Activated T-cell treated with anti-CD3 and anti-CD28 coated beads for 48 hours (primary cell): ENCODE measurements around the gene MSH3.

Experiments used
- DNase-seq: peaks from one replicate; pipeline ENCODE4 v3.0.0-alpha.2; 2020; ENCODE audit warnings: low read depth

MSH3 gene

DNA sequence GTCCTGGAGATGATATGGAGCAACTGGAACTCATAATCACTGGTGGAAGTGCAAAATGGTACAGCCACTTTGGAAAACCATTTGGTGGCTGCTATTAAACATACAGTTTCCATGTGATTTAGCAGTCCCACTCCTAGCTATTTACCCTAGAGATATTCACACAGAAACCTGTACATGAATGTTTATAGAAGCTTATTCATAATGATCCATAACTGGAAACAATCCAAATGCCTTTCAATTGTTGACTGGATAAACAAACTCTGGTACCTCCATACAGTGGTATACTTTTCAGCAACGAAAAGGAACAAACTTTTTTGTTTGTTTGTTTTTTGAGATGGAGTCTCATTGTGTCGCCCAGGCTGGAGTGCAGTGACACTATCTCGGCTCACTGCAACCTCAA is 258.0 kb downstream of the MSH3 start:
- no peak for DNase-seq

DNA sequence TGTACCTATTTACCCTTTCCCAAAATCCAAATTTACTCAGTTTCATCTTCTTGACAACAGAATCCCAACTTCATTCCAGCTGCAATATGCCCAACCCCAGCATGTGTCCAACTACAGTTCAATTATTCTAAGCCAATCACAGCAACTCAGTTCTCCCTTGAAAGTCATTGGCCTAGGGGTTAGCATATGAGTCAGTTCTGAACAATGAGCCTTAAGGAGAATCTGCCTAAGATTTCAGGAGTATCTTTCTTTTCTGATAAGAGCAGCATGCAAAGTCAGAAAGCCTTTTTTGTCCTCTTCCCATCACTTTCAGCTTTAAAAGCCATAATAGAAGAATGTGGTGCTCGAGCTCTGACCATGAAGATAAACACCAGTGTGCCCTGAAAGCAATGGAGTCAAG is 261.3 kb downstream of the MSH3 start:
- no peak for DNase-seq

GRCh38 chr5:80916676-80917075 is 262.2 kb downstream of the MSH3 start:
- DNase-seq: no peak

DNA sequence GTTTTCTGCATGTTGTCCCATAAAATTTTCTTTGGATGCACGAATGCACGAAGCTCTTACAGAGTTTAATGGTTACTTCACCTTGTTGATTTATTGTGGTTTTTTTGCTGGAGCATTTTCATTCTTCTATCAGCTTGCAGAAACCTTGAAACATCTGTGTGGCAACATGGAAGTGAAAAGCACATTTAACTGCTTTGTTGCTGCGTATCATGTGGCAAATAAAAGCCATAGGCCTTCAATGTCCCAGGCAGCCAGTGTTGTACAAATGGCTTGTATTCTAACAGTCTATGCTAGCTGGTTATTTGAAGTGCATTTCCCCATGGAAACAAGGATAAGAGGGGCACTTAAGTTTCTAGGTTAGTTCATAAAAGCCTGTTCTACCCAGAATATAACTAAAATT is 263.2 kb downstream of the MSH3 start:
- DNase-seq: no peak

DNA sequence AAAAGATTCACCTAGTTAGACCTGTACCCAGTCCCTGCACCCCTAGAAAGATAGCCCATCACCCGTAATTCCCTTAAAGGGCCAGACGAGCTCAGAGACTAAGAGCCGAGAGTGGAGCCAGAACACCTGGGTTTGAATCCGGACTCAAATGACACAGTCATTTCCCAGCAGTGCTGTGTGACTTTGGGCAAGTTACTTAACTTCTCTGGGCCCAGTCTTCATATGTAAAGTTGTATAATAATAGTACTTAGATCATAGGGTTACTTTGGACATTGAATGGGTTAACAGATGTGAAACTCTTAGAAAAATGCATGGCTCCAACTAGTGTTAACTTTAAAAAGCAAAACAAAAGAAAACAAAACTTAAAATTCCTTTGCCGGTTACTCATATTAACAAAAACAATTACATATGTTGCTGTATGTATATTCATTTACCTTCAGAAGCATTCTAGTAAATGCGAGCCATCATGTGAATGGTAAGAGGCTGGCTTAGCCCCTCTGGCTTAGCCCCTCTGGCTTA is 265.3 kb downstream of the MSH3 start:
- no peak for DNase-seq

DNA sequence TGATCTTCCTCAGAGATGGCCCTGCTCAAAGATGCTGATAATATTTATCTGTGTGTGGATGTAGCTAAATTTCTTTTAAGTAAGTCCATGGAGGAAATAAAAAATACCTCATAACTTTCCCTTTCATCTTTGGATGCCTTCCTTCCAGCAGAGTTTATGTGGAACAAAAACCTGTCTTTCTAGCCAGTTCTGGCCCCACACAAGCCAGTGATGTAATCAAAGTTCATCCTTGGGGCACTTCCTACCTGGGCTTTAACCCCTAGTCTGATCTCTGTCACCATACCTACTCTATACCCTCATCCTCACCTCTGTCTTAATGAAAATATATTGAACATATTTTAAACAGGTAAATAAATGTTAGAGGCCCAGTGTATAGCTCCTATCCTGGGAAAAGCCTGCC is 265.9 kb downstream of the MSH3 start:
- DNase-seq: no peak

DNA sequence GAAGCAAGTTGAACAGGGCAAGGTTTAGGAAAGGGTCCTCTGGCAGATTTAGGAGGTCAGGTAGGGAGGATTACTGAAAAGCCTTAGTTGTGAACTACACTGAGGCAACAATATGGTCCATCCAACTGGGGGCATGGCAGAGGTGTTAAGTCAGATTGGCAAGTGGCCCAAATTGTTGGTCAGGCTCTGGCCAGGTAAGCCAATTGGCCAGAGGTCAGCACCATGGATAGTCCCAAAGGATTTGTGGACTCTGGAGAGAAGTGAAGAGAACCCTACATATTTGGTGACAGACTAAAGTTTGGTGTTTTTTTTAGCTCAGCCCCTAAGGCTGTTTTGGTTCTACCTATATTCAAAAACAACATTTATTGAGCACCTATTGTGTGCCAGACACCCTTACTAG is 266.6 kb downstream of the MSH3 start:
- DNase-seq: no peak

GRCh38 chr5:80925931-80926330 is 271.5 kb downstream of the MSH3 start:
- DNase-seq: no peak
